Testis (tissue), 2 donors: ENCODE measurements around the gene HIPK3.

Experiments used
- POLR2A ChIP-seq: fragments of 450-650 bp; IDR thresholded peaks from one replicate; pipeline ENCODE4 v1.6.1; 2017; ENCODE audit warnings: antibody characterized with exemption, mild to moderate bottlenecking, moderate library complexity
- TF ChIP-seq, protein P1 (sequence below), 3 experiments: fragments of 450-650 bp in 2 of 3; fragments of 200-600 bp in 1 of 3; sonication (generic) in 1 of 3; IDR thresholded peaks; one replicate each; pipeline ENCODE4 v1.5.1; 2016 to 2019; ENCODE audit warnings: antibody characterized with exemption in 3 of 3, mild to moderate bottlenecking in 2 of 3, moderate library complexity in 1 of 3

DNA sequence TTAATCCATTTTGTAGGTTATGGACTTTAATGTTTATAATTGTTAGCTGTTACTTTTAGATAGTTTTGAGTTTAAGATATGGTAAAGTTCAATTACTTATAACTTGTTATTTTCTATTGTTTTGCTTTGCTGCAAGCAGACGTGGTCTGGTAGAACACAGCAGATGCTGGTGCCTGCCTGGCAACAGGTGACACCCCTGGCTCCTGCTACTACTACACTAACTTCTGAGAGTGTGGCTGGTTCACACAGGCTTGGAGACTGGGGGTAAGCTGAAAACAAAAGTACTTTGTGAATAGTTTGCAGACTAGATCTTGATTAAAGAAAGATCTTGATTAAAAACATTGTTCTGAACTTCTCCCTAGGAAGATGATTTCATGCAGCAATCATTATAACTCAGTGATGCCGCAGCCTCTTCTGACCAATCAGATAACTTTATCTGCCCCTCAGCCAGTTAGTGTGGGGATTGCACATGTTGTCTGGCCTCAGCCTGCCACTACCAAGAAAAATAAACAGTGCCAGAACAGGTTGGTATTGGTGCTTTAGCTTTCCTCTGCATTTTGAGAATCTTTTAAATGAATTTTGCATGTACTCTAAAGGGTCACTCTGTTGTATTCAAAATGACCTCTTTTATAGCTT is 90.4 kb downstream of the HIPK3 start:
- no peak for TF ChIP-seq POLR2A
- TF ChIP-seq, protein P1, sequence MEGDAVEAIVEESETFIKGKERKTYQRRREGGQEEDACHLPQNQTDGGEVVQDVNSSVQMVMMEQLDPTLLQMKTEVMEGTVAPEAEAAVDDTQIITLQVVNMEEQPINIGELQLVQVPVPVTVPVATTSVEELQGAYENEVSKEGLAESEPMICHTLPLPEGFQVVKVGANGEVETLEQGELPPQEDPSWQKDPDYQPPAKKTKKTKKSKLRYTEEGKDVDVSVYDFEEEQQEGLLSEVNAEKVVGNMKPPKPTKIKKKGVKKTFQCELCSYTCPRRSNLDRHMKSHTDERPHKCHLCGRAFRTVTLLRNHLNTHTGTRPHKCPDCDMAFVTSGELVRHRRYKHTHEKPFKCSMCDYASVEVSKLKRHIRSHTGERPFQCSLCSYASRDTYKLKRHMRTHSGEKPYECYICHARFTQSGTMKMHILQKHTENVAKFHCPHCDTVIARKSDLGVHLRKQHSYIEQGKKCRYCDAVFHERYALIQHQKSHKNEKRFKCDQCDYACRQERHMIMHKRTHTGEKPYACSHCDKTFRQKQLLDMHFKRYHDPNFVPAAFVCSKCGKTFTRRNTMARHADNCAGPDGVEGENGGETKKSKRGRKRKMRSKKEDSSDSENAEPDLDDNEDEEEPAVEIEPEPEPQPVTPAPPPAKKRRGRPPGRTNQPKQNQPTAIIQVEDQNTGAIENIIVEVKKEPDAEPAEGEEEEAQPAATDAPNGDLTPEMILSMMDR (IDR thresholded peaks at IDR 0.05) = no peak
